NT2/D1 (cell line): ENCODE data around the gene NAGS.

Experiments
- SUZ12 ChIP-seq: IDR thresholded peaks from 2 replicates; pipeline ENCODE4 v1.6.1; 2011; ENCODE audit not compliant: insufficient read length, insufficient read depth; ENCODE audit errors: extremely low read depth
- YY1 ChIP-seq: IDR thresholded peaks from 2 replicates; pipeline ENCODE4 v1.6.1; 2011; ENCODE audit not compliant: insufficient read length, insufficient read depth
- ZNF274 ChIP-seq: IDR thresholded peaks from 2 replicates; pipeline ENCODE4 v1.6.1; 2011; ENCODE audit warnings: mild to moderate bottlenecking, low read depth, low read length

DNA sequence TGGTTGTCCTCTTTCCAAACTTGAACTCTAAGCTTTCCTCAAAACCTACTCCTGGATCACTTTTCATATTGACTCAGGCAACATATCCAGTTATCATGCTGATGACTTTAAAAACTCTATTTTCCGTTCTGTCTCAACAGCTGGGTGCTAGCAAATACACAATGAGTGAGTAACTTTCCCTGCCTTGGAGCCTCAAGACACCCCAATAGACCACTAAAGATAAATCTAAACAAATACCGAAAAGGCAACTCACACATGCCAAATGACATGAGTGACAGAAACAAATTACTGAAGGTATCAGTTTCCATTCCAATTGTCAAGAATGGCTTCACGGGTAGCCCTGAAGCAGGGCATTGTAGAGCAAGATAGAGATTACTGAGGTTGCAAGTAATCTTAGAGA, 26.1 kb downstream of the NAGS start:
- TF ChIP-seq ZNF274, result no peak
- TF ChIP-seq YY1, result no peak
- no peak for TF ChIP-seq SUZ12
